GM21423 (cell line): ENCODE data around the gene TRAPPC2B.
A peak's percentile ranks its signal among the peaks of the same experiment; 100 is the strongest.

ENCODE experiments used
- ATAC-seq: cut with Tn5 transposase; IDR thresholded peaks from one replicate; pipeline ENCODE4 v1.9.1; 2021; ENCODE audit warnings: mild to moderate bottlenecking, moderate library complexity; ENCODE audit not compliant: unreplicated experiment

Gene TRAPPC2B

DNA sequence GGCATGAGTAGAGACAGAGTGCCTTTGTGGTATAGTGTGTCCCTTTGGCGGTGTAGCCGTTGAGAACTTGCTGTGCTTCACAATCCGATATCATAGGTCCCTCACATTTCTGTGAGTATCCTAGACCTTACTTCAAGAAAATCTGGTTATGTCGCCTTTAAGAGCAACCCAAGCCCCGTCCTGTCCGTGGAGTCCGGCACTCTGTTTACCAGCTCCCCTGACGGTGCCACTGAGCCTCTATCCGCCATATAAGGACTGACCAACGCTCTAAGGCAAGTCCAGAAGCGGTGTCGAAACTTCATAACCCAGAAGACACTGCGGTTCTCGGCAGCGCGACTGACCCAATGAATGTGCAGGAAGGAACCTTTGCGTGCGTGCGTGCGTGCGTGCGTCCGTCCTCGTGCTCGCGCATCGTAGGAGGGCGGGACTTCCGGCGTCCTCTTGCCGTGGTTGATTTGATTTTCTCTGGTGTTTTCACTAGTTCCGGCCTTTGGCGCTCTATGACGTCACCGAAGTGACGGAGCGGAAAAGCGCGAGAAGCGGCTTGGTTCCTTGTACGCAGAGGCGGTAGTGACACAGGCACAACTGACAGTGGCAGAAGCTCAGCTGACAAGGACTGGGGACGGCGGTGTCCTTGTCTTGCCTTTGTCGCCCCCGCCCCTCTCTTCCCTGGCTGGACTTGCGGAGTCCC, at the start of gene TRAPPC2B, which contains the start of gene ZNF547:
TRAPPC2B (plus strand) TSS at position 555 of the 691 bp plus-strand sequence. CDS start 1,283 bp downstream, outside the sequence.
ZNF547 (plus strand) TSS at position 555 of the 691 bp plus-strand sequence. CDS start 5,005 bp downstream, outside the sequence.
- ATAC-seq = peak; percentile 96

DNA sequence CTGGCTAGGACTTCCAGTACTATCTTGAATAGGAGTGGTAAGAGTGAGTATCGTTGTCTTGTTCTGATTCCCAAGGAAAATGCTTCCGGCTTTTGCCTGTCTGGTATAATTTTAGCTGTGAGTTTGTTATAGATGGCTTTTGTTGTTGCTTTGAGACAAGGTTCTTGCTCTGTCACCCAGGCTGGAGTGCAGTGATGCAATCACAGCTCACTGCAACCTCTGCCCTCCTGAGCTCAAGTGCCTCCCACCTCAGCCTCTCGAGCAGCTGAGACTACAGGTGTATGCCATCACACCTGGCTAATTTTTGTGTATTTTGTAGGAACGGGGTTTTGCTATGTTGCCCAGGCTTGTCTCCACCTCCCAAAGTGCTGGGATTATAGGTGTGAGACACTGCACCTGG, 49.2 kb upstream of the TRAPPC2B start:
- no peak for ATAC-seq

- no peak for ATAC-seq
Measured at GRCh38 chr19:57317503-57317902, 45.8 kb upstream of the TRAPPC2B start.

GRCh38 chr19:57319869-57320179, 43.5 kb upstream of the TRAPPC2B start:
- ATAC-seq = no peak

- peak; percentile 96 for ATAC-seq
Measured at GRCh38 chr19:57320180-57321084, 42.9 kb upstream of the TRAPPC2B start, which contains the start of gene ZNF543. ZNF543 (plus strand) TSS chr19:57320472; CDS start chr19:57320854, 382 bp downstream.

DNA sequence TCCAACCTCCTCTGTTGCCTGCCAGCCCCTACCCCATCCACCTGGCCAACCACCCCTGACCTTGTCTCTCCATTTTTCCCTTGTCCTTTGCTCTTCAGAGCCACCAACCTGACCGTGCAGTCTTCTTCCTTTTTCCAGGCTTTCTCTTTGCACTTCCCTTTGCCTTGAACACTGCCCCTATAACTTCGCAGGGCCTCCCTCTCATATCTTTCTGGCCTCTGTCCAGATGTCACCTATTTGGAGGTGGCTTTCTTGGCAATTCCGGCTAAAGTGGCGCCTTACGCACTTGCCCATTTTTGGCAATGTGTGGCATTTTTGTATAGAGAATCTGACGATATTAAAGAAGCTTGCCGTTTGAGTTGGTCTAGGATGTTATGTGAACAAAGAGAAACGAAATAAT, 42.2 kb upstream of the TRAPPC2B start:
- ATAC-seq = no peak

GRCh38 chr19:57321751-57322150, 41.6 kb upstream of the TRAPPC2B start:
- no peak for ATAC-seq

GRCh38 chr19:57324992-57325391, 38.4 kb upstream of the TRAPPC2B start:
- ATAC-seq = no peak

DNA sequence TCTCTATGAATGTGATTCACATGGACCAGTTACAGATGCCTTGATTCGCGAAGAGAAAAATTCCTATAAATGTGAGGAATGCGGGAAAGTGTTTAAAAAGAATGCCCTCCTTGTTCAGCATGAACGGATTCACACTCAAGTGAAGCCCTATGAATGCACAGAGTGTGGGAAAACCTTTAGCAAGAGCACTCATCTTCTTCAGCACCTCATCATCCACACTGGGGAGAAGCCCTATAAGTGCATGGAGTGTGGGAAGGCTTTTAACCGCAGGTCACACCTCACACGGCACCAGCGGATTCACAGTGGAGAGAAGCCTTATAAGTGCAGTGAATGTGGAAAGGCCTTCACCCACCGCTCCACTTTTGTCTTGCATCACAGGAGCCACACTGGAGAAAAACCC, 35.4 kb upstream of the TRAPPC2B start:
- no peak for ATAC-seq

DNA sequence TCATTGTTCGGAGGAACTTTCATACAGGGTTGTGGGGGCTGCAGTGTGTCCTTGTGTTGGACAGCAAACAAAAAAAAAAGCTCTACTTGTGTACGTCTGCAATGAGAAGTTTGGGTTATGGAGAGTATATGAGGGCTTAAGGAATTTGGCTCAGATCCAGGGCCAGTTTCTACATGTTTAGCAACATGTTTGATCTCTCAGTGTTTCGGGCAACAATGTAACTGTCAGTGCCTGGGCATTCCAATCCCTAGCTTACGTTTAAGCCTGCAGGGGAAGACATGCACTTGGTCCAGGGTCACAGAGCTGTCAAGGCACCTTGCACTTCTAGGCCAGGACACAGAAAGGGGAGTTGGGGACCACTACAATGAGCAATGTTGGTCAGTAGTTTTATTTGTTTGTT, 29.2 kb upstream of the TRAPPC2B start:
- no peak for ATAC-seq

DNA sequence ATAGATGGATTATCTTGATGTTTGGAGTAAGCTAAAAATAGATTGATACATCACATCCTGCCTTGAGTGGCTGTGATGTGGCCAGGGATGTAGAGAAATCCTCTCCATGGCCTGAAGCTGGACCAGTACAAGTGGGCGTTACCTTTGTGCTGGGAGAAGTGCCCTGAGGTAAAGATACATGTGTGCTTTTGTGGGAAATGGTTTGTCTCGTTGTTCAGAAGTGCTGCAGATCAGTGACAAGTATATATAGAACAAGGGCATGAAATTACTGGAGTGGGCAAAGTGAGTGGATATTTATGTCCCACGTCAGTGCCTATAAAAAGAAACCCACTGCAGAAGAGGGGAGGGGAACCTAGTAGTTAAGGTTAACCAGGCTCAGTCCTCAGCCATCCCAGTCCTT, 24.5 kb upstream of the TRAPPC2B start:
- ATAC-seq = no peak

DNA sequence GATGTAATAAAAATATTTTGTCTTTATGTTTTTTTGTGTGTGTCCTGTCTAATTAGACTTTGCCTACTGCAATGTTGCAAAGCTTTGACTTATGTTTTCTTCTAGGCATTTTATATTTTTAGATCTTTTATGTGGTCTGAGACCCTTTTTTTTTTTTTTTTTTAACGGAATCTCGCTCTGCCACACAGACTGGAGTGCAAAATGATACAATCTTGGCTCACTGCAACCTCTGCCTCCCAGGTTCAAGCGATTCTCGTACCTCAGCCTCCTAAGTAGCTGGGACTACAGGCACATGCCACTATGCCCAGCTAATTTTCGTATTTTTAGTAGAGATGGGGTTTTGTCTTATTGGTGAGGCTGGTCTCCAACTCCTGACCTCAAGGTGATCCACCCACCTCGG, 20.8 kb upstream of the TRAPPC2B start:
- ATAC-seq = no peak

DNA sequence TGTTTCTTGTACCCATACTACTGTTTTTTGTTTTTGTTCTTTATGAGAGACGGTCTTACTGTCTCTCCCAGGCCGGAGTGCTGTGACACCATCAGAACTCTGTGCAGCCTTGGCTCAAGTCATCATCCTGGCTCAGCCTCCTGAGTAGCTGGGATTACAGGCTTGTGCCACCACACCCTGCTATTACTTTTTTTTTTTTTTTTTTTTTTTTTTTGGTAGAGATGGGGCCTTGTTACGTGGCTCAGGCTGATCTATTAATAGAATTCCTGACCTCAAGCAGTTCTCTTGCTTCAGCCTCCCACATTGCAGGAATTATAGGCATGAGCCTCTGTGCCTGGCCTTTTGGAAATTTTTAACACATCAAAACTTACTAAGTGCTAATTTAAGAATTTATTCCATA, 15.2 kb upstream of the TRAPPC2B start:
- no peak for ATAC-seq

DNA sequence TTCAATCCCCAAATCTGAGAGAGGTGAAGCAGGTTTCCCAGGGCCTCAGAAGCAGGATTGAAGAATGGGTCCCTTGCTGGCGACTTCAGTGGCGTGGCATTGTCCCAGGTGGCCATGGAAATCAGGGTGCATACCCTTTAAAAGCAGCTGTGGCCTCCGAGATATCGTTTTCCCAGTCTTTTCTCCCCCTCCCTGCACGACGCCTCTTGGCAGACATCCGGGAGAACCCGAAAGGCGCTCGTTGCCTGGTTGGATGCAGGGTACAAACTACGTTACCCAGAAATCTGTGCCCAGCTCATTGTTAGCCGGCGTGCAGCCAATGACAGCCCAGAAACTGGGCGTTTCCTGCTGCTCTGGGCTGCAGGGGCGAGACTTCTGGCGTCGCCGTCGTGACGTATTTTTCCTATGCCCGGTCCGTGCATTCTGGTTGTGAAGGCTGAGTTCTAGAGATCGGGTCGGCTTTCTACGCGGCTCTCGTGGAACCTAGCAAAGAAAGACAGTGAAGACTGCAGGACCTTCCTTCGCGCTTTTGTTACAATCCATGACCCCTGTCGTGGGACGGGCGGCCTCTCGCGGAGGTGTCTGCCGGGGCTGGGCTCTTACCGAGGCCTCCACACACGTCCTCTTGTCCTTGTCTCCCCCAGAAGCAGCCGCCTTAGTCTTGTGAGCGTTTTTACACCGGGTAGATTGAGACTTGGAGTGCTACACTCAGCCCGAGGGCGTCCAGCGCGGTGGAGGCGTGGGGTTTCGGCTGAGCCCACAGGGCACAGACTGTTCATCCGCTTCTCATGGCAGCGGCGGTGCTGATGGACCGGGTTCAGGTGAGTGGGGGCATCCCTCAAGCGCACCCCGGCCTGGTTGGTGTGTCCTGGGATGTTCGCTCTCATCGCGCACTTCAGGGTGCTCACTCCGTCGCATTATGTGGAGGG, 12.2 kb upstream of the TRAPPC2B start, which contains the start of gene ZNF304:
ZNF304 (plus strand) TSS at position 395 of the 929 bp plus-strand sequence; CDS start at position 789, 394 bp downstream.
- ATAC-seq = peak; percentile 99

GRCh38 chr19:57351867-57352266, 11.5 kb upstream of the TRAPPC2B start:
- no peak for ATAC-seq

DNA sequence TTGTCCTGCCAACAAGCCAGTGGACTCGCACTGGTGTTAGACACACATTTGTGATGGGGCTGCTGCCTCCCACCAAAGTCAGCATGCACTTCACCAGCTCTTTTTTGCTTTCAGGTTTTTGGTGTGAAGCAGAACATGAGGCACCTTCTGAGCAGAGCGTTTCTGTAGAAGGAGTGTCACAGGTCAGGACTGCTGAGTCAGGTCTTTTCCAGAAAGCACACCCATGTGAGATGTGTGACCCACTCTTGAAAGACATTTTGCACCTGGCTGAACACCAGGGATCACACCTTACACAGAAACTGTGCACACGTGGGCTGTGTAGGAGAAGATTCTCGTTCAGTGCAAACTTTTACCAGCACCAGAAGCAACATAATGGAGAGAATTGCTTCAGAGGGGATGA, 7.4 kb upstream of the TRAPPC2B start:
- no peak for ATAC-seq

GRCh38 chr19:57357406-57357805, 5.9 kb upstream of the TRAPPC2B start:
- ATAC-seq = no peak

DNA sequence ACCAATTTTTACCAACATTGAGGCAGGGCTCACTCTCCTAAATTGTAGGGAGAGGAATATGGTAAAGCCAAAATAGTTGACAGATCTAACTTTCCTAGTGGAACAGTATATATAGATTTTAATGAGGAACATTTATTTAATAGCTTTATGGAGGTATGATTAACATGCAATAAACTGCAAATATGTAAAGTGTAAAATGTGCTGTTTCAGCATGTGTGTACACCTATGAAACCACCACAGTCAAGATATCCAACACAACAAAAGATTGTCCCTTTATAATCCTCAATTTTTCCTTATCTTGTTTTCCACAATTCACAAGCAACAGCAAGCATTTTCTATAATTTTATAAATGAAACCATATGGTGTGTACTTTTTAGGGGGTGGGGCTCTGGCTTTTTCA, 4.1 kb upstream of the TRAPPC2B start:
- no peak for ATAC-seq

GRCh38 chr19:57362419-57362818, 932 bp upstream of the TRAPPC2B start:
- no peak for ATAC-seq

- ATAC-seq = peak; percentile 2
Measured at GRCh38 chr19:57363688-57364181, 384 bp downstream of the TRAPPC2B start.

GRCh38 chr19:57366776-57367175, 3.4 kb downstream of the TRAPPC2B start:
- no peak for ATAC-seq
